Gastroesophageal sphincter (tissue), 4 donors: Measurements from ENCODE around the gene RBM27. TPM values are rescaled to one million over a fixed set of nuclear protein-coding genes. Genes with fewer than 3 reads are reported as not detected.

ENCODE experiments used
- ATAC-seq: fragments of 150-250 bp; one replicate; pipeline ENCODE4 v1.9.1; 2016; ENCODE audit warnings: mild to moderate bottlenecking, moderate library complexity
- H3K27ac ChIP-seq, 4 donors: fragments of 200-600 bp; sonication (generic) in 3 of 4; 1 replicate in 3 of 4; 2 replicates in 1 of 4; pipeline ENCODE4 v1.5.1; 2016 to 2019
- H3K27me3 ChIP-seq: fragments of 200-600 bp; sonication (generic); one replicate; pipeline ENCODE4 v1.5.1; 2019
- H3K36me3 ChIP-seq, 2 donors: fragments of 200-600 bp; sonication (generic); one replicate each; pipeline ENCODE4 v1.5.1; 2019; ENCODE audit warnings: control low read depth in 1 of 2
- H3K4me1 ChIP-seq, 3 donors: fragments of 200-600 bp; sonication (generic); 1 replicate in 2 of 3; 2 replicates in 1 of 3; pipeline ENCODE4 v1.5.1; 2016 to 2019; ENCODE audit warnings: control low read depth in 2 of 3
- H3K4me3 ChIP-seq, 2 donors: fragments of 200-600 bp; sonication (generic); one replicate each; pipeline ENCODE4 v1.5.1; 2019; ENCODE audit warnings: mild to moderate bottlenecking in 1 of 2, moderate library complexity in 1 of 2
- H3K9me3 ChIP-seq, 3 donors: fragments of 200-600 bp; sonication (generic); one replicate each; pipeline ENCODE4 v1.5.1; 2017 to 2019; ENCODE audit warnings: control low read depth in 2 of 3
- EP300 ChIP-seq: sonication (generic); formaldehyde crosslinking; IDR thresholded peaks from one replicate; pipeline ENCODE4 v1.6.1; 2017; ENCODE audit warnings: antibody characterized with exemption, mild to moderate bottlenecking
- POLR2A ChIP-seq, 2 donors: fragments of 450-650 bp; IDR thresholded peaks; one replicate each; pipeline ENCODE4 v1.6.1; 2017; ENCODE audit warnings: antibody characterized with exemption in 2 of 2, mild to moderate bottlenecking in 2 of 2, moderate library complexity in 1 of 2
- POLR2AphosphoS5 ChIP-seq: sonication (generic); formaldehyde crosslinking; IDR thresholded peaks from one replicate; pipeline ENCODE4 v1.6.1; 2017; ENCODE audit warnings: antibody characterized with exemption
- WGBS, 2 donors: methylation state at CpG; one replicate each; pipeline ENCODE4 v1.1.5; 2018; ENCODE audit warnings: low coverage in 1 of 2; 5-methylcytosine and 5-hydroxymethylcytosine counted together
- total RNA-seq, 4 donors: library from RNA; depleted of rRNA; stranded (reverse); fragments of >200 nt; gene quantifications; one replicate each; pipeline ENCODE4 v1.1.0, GENCODE V29; 2016
- TF ChIP-seq, protein P1 (sequence below), 4 experiments: fragments of 200-600 bp in 2 of 4; fragments of 450-650 bp in 2 of 4; sonication (generic) in 1 of 4; IDR thresholded peaks; one replicate each; pipeline ENCODE4 v1.5.1; 2017 to 2019; ENCODE audit warnings: antibody characterized with exemption in 4 of 4, mild to moderate bottlenecking in 2 of 4, moderate library complexity in 2 of 4

Gene RBM27, protein sequence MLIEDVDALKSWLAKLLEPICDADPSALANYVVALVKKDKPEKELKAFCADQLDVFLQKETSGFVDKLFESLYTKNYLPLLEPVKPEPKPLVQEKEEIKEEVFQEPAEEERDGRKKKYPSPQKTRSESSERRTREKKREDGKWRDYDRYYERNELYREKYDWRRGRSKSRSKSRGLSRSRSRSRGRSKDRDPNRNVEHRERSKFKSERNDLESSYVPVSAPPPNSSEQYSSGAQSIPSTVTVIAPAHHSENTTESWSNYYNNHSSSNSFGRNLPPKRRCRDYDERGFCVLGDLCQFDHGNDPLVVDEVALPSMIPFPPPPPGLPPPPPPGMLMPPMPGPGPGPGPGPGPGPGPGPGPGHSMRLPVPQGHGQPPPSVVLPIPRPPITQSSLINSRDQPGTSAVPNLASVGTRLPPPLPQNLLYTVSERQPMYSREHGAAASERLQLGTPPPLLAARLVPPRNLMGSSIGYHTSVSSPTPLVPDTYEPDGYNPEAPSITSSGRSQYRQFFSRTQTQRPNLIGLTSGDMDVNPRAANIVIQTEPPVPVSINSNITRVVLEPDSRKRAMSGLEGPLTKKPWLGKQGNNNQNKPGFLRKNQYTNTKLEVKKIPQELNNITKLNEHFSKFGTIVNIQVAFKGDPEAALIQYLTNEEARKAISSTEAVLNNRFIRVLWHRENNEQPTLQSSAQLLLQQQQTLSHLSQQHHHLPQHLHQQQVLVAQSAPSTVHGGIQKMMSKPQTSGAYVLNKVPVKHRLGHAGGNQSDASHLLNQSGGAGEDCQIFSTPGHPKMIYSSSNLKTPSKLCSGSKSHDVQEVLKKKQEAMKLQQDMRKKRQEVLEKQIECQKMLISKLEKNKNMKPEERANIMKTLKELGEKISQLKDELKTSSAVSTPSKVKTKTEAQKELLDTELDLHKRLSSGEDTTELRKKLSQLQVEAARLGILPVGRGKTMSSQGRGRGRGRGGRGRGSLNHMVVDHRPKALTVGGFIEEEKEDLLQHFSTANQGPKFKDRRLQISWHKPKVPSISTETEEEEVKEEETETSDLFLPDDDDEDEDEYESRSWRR
- total RNA-seq = 10 to 100 TPM; 20.4 to 29.6 (median 21.2) TPM

DNA sequence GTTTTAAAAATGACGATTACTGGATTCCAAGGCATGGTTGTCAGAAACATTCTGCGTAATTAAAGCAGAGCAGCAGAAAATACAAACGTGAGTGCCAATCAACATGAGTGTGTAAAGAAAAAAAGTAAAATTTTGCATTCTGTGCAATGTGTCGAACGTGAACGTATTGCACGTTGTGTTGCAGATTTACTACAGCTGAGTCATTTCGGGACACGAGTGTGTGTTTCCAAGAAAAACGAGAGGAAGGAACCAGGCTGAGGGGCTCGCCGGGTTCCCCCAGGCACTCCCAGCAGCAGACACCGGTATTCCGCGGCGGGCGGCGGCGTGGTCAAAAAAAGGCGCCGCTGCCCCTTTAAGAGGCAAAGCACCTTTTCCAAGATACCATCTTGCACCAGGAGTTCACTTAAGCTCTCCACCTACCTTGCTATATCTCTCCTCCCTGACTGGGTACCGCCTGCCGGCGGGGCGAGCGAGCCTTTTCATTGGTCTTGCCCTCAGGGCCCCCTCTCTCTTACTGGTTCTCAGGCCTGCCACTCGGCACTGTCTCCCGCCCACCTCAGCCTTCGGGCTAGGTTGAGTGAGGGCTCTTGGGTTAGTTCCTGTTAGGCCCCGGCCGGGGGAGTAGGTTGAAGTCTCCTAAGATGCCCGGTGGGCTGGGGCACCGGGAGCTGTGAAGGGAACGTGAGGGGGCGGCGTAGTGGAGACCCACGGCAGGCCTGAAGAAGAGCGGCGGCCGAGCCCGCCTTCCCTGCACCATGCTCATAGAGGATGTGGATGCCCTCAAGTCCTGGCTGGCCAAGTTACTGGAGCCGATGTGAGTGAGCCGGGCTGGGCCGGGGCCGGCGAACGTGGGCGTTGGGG, at the start of gene RBM27:
Gene RBM27, plus strand, starts transcription at position 595 of the 861 bp plus-strand sequence. Its CDS starts 161 bp downstream, at position 756.
- H3K4me3 ChIP-seq = peak within 1 kb of the TSS; percentile 54 to 97
- peak; percentile 46 for TF ChIP-seq POLR2AphosphoS5
- TF ChIP-seq, protein P1, sequence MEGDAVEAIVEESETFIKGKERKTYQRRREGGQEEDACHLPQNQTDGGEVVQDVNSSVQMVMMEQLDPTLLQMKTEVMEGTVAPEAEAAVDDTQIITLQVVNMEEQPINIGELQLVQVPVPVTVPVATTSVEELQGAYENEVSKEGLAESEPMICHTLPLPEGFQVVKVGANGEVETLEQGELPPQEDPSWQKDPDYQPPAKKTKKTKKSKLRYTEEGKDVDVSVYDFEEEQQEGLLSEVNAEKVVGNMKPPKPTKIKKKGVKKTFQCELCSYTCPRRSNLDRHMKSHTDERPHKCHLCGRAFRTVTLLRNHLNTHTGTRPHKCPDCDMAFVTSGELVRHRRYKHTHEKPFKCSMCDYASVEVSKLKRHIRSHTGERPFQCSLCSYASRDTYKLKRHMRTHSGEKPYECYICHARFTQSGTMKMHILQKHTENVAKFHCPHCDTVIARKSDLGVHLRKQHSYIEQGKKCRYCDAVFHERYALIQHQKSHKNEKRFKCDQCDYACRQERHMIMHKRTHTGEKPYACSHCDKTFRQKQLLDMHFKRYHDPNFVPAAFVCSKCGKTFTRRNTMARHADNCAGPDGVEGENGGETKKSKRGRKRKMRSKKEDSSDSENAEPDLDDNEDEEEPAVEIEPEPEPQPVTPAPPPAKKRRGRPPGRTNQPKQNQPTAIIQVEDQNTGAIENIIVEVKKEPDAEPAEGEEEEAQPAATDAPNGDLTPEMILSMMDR (IDR thresholded peaks at IDR 0.05) = no peak
- peak in 1 of 2 donors; percentile 46 for TF ChIP-seq POLR2A (IDR thresholded peaks at IDR 0.05)
- TF ChIP-seq EP300 = no peak
- no peaks in the 10 kb centered on the region for H3K27me3 ChIP-seq
- H3K27ac ChIP-seq = peak within 1 kb of the TSS; percentile 64 to 91 (median 82)
- 0 to 2% methylated on average over 9 to 20 of the region's 48 CpGs for WGBS, 2 donors
- peak; percentile 100 for ATAC-seq
- H3K9me3 ChIP-seq = no peaks in the 10 kb centered on the region
- H3K4me1 ChIP-seq = peaks cover 0 to 54% (median 13%) of the 10 kb centered on the region in 3 donors
- no peaks in the 10 kb centered on the region for H3K36me3 ChIP-seq

DNA sequence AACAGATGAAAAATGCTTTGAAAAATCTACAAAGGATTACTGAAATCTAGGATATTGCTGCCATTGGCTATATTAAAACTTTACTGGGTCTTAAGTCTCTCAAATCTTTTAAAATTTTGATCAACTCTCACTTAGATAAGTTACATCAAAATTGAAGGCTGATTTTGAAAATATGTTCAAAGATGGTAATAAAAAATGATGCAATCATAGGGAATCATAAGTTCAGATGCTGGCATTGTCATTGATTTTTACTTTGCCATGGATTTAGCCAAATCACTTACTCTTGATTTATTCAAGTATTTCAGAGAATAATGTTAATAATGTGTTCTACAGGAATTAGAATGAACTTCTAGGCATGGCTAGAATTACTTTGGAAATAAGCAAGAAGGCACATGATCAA, 45.1 kb upstream of the RBM27 start:
- H3K36me3 ChIP-seq = peaks cover 4 to 100% of the 10 kb centered on the region in 2 donors
- no peak for ATAC-seq
- no peaks in the 10 kb centered on the region for H3K9me3 ChIP-seq
- H3K4me1 ChIP-seq = no peaks in the 10 kb centered on the region
- no peak overlapping the region for H3K27ac ChIP-seq
- H3K27me3 ChIP-seq = no peaks in the 10 kb centered on the region
- TF ChIP-seq EP300 (no peak), POLR2AphosphoS5 (no peak), POLR2A (IDR thresholded peaks at IDR 0.05) (no peak)
- TF ChIP-seq, protein P1 (IDR thresholded peaks at IDR 0.05) = no peak
- H3K4me3 ChIP-seq = no peak overlapping the region

DNA sequence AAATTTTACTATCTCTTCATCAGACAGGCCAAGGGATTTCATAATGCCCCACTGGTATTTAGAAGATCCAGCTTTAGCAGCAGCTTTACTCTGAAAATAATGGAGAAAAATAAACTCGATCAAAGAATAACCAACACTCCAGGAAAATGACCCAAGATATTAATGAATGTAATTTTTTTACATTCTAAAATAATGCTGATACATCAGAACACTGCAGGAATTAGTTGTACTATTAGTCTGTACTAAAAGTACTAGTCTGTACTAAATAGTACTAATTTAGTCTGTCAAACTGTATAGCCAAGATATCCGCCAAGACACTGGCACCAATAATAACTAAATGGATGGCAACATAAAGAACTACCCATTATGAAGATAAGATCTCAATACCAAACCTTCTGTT, 39.0 kb upstream of the RBM27 start:
- H3K27me3 ChIP-seq = no peaks in the 10 kb centered on the region
- H3K4me1 ChIP-seq = no peaks in the 10 kb centered on the region
- no peak overlapping the region for H3K4me3 ChIP-seq
- ATAC-seq = no peak
- peaks cover 3 to 100% of the 10 kb centered on the region in 2 donors for H3K36me3 ChIP-seq
- TF ChIP-seq, protein P1 (IDR thresholded peaks at IDR 0.05) = no peak
- TF ChIP-seq EP300 = no peak
- TF ChIP-seq POLR2A (IDR thresholded peaks at IDR 0.05) = no peak
- no peak for TF ChIP-seq POLR2AphosphoS5
- no peaks in the 10 kb centered on the region for H3K9me3 ChIP-seq
- no peak overlapping the region for H3K27ac ChIP-seq
- 96 to 100% methylated on average over 1 to 2 of the region's 2 CpGs for WGBS, 2 donors

DNA sequence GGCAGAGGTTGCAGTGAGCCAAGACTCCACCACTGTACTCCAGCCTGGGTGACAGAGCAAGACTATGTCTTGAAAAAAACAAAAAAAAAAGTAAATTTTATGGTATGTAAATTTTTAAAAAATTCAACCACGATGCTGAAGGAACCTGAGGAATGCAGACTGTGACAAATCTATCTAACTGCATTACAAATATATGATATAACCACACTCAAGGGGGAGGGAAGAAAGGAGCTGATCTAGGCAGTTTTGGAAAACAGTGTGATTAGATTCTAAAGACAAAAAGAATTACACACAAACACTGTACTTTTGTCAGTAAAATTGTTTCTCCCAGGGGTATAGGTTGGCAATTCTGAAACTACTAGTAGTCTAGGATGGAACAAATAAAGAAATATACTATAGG, 37.9 kb upstream of the RBM27 start:
- no peak overlapping the region for H3K4me3 ChIP-seq
- H3K9me3 ChIP-seq = no peaks in the 10 kb centered on the region
- 78 to 91% methylated on average over 1 of the region's 1 CpG for WGBS, 2 donors
- peaks cover 3 to 100% of the 10 kb centered on the region in 2 donors for H3K36me3 ChIP-seq
- ATAC-seq = no peak
- TF ChIP-seq, protein P1 (IDR thresholded peaks at IDR 0.05) = no peak
- TF ChIP-seq POLR2A (IDR thresholded peaks at IDR 0.05) (no peak), POLR2AphosphoS5 (no peak), EP300 (no peak)
- H3K27ac ChIP-seq = no peak overlapping the region
- no peaks in the 10 kb centered on the region for H3K27me3 ChIP-seq
- no peaks in the 10 kb centered on the region for H3K4me1 ChIP-seq
